HG03060 (cell line): Measurements from ENCODE around the gene WLS.
A peak's percentile ranks its signal among the peaks of the same experiment; 100 is the strongest.

Source experiments
- ATAC-seq: cut with Tn5 transposase; IDR thresholded peaks from one replicate; pipeline ENCODE4 v1.9.1; 2021; ENCODE audit warnings: low read depth, moderate number of reproducible peaks; ENCODE audit not compliant: unreplicated experiment

The WLS gene

GRCh38 chr1:68142461-68142860, 89.9 kb downstream of the WLS start:
- no peak for ATAC-seq

- no peak for ATAC-seq
Observed at GRCh38 chr1:68142036-68142435, 90.3 kb downstream of the WLS start.

- no peak for ATAC-seq
Observed at GRCh38 chr1:68141071-68142021, 91.0 kb downstream of the WLS start.

- ATAC-seq, result no peak
Observed at GRCh38 chr1:68140536-68140935, 91.8 kb downstream of the WLS start.

GRCh38 chr1:68136187-68136586, 96.1 kb downstream of the WLS start:
- no peak for ATAC-seq

GRCh38 chr1:68132426-68133130, 99.7 kb downstream of the WLS start:
- ATAC-seq, result no peak

- no peak for ATAC-seq
Observed at GRCh38 chr1:68131261-68131660, 101.1 kb downstream of the WLS start.

GRCh38 chr1:68129536-68130250, 102.6 kb downstream of the WLS start:
- no peak for ATAC-seq

GRCh38 chr1:68128820-68129219, 103.5 kb downstream of the WLS start:
- ATAC-seq, result no peak

- peak; percentile 71 for ATAC-seq
Observed at GRCh38 chr1:68128157-68128556, 104.2 kb downstream of the WLS start.

- no peak for ATAC-seq
Observed at GRCh38 chr1:68121536-68121935, 110.8 kb downstream of the WLS start.

- peak; percentile 79 for ATAC-seq
Observed at GRCh38 chr1:68120136-68120791, 112.1 kb downstream of the WLS start.

GRCh38 chr1:68119445-68119844, 112.9 kb downstream of the WLS start:
- ATAC-seq, result no peak

GRCh38 chr1:68117416-68117815, 114.9 kb downstream of the WLS start:
- no peak for ATAC-seq

GRCh38 chr1:68116643-68117235, 115.6 kb downstream of the WLS start:
- no peak for ATAC-seq

- ATAC-seq, result no peak
Observed at GRCh38 chr1:68115308-68115707, 117.0 kb downstream of the WLS start.

GRCh38 chr1:68113966-68114365, 118.4 kb downstream of the WLS start:
- ATAC-seq, result no peak

GRCh38 chr1:68112835-68113243, 119.5 kb downstream of the WLS start:
- ATAC-seq, result no peak

GRCh38 chr1:68111519-68112436, 120.5 kb downstream of the WLS start:
- ATAC-seq, result no peak
